ENCODE measurements around the gene GYG2. TPM values are rescaled to one million over a fixed set of nuclear protein-coding genes. Genes with fewer than 3 reads are reported as not detected.
"Not testable (repeated sequence)": the region's sequence is repeated elsewhere in the genome, so short reads cannot be mapped to it uniquely, and the experiment has no call there.

Gene GYG2
- total and polyA plus RNA-seq, 2 experiments from 2014 or later, result 17.6 to 63.8 TPM

DNA sequence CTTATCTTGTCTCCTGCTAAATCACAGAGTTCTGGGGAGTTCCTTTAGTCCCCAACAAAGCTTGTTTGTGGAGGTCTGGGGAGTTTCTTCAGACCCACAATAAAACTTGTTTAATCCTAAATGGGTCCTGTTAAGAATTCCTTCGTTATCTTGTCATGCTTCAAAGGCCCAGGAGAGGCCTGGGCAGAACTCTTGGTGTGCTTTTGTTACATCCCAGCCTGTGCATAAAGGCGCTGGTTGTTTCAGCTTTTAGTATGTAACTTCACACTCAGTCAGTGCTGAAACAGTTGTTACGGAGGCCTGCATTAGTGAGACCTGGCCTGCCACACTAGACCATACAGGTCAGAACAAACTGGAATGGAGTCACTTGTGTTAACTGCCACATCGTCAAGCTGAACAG lies 97.5 kb downstream of the GYG2 start:
- peaks cover 12% of the 10 kb centered on the region for H3K27me3 Mint-ChIP-seq (ENCODE audit: insufficient read depth, low read depth, poor library complexity)
- not testable (repeated sequence) for H3K4me2 ChIP-seq; H3K4me3 ChIP-seq; H3K27me3 ChIP-seq (ENCODE audit: insufficient read depth); H4K20me1 ChIP-seq (replicated peaks; ENCODE audit: insufficient read depth); H3K4me1 Mint-ChIP-seq; H3K9me2 ChIP-seq (ENCODE audit: insufficient read depth); H3K4me1 ChIP-seq (ENCODE audit: insufficient read depth); H3K9me3 Mint-ChIP-seq; H3K4me3 Mint-ChIP-seq; H3K36me3 ChIP-seq (ENCODE audit: insufficient read depth); H3K27ac ChIP-seq (ENCODE audit: low read depth); DNase-seq (ENCODE audit: low spot score); H2AFZ ChIP-seq; H3K79me2 ChIP-seq (replicated peaks; ENCODE audit: insufficient read depth); H3K27ac Mint-ChIP-seq; ATAC-seq; H3F3A ChIP-seq (replicated peaks; ENCODE audit: low read depth)
- peaks cover 11% of the 10 kb centered on the region for H3K36me3 Mint-ChIP-seq (ENCODE audit: low read depth)

DNA sequence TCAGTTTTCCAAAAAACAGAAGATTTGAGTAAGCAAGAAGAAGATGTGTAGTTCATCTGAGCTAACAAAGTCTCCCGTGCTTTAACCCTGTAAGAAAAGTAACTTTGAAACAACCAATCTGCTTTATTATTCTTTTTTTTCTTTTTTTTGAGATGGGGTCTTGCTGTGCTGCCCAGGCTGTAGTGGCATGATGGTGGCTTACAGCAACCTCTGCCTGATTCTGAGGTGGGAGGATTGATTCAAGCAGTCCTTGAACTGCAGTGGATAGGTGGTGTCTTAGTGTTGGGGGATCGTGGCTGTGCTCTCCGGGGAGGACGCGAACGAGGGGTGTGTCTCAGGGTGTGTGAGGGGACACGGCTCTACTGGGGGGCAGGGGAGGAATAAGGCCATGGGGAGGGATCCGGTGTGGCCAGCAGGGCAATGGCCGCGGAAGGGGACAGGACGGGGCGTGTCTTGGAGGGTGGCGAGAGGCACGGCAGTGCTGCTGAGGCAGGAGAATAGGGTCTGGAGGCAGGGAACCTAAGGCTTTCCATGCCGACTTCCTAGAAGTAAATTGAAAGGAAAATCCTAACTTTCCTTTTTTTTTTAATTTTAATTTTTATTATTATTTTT lies 98.0 kb downstream of the GYG2 start:
- no peaks in the 10 kb centered on the region for H3F3A ChIP-seq (replicated peaks; ENCODE audit: low read depth)
- H3K4me3 Mint-ChIP-seq, result no peak overlapping the region
- peaks cover 12% of the 10 kb centered on the region for H3K4me1 Mint-ChIP-seq
- no peak overlapping the region for H3K4me3 ChIP-seq
- no peaks in the 10 kb centered on the region for H3K79me2 ChIP-seq (replicated peaks; ENCODE audit: insufficient read depth)
- peaks cover 8% of the 10 kb centered on the region for H3K4me1 ChIP-seq (ENCODE audit: insufficient read depth)
- H3K4me2 ChIP-seq, result no peak overlapping the region
- H3K27me3 Mint-ChIP-seq (ENCODE audit: insufficient read depth, low read depth, poor library complexity), result peaks cover 14% of the 10 kb centered on the region
- H3K36me3 ChIP-seq (ENCODE audit: insufficient read depth), result no peaks in the 10 kb centered on the region
- H3K9me3 Mint-ChIP-seq, result peaks cover 6% of the 10 kb centered on the region; the same call in 2 of the 3 replicates
- no peak overlapping the region for H3K27ac ChIP-seq (ENCODE audit: low read depth)
- no peak overlapping the region for H3K27ac Mint-ChIP-seq
- no peak for DNase-seq (ENCODE audit: low spot score)
- no peaks in the 10 kb centered on the region for H4K20me1 ChIP-seq (replicated peaks; ENCODE audit: insufficient read depth)
- H2AFZ ChIP-seq, result no peak overlapping the region
- no peaks in the 10 kb centered on the region for H3K27me3 ChIP-seq (ENCODE audit: insufficient read depth)
- peaks cover 9% of the 10 kb centered on the region for H3K36me3 Mint-ChIP-seq (ENCODE audit: low read depth)
- ATAC-seq, result no peak
- no peaks in the 10 kb centered on the region for H3K9me2 ChIP-seq (ENCODE audit: insufficient read depth)
- no peak for TF ChIP-seq EZH2phosphoT487 (IDR thresholded peaks at IDR 0.05; ENCODE audit: unreplicated experiment)
- TF ChIP-seq CREB1 (CRISPR knock-in tag; IDR thresholded peaks at IDR 0.05; ENCODE audit: low read depth), result no peak
- no peak for TF ChIP-seq NANOG (IDR thresholded peaks at IDR 0.05; ENCODE audit: borderline replicate concordance)
- no peak for TF ChIP-seq ZNF114 (CRISPR knock-in tag; IDR thresholded peaks at IDR 0.05)
- no peak for TF ChIP-seq STAT1 (IDR thresholded peaks at IDR 0.05; ENCODE audit: unreplicated experiment)
- TF ChIP-seq, protein P1, sequence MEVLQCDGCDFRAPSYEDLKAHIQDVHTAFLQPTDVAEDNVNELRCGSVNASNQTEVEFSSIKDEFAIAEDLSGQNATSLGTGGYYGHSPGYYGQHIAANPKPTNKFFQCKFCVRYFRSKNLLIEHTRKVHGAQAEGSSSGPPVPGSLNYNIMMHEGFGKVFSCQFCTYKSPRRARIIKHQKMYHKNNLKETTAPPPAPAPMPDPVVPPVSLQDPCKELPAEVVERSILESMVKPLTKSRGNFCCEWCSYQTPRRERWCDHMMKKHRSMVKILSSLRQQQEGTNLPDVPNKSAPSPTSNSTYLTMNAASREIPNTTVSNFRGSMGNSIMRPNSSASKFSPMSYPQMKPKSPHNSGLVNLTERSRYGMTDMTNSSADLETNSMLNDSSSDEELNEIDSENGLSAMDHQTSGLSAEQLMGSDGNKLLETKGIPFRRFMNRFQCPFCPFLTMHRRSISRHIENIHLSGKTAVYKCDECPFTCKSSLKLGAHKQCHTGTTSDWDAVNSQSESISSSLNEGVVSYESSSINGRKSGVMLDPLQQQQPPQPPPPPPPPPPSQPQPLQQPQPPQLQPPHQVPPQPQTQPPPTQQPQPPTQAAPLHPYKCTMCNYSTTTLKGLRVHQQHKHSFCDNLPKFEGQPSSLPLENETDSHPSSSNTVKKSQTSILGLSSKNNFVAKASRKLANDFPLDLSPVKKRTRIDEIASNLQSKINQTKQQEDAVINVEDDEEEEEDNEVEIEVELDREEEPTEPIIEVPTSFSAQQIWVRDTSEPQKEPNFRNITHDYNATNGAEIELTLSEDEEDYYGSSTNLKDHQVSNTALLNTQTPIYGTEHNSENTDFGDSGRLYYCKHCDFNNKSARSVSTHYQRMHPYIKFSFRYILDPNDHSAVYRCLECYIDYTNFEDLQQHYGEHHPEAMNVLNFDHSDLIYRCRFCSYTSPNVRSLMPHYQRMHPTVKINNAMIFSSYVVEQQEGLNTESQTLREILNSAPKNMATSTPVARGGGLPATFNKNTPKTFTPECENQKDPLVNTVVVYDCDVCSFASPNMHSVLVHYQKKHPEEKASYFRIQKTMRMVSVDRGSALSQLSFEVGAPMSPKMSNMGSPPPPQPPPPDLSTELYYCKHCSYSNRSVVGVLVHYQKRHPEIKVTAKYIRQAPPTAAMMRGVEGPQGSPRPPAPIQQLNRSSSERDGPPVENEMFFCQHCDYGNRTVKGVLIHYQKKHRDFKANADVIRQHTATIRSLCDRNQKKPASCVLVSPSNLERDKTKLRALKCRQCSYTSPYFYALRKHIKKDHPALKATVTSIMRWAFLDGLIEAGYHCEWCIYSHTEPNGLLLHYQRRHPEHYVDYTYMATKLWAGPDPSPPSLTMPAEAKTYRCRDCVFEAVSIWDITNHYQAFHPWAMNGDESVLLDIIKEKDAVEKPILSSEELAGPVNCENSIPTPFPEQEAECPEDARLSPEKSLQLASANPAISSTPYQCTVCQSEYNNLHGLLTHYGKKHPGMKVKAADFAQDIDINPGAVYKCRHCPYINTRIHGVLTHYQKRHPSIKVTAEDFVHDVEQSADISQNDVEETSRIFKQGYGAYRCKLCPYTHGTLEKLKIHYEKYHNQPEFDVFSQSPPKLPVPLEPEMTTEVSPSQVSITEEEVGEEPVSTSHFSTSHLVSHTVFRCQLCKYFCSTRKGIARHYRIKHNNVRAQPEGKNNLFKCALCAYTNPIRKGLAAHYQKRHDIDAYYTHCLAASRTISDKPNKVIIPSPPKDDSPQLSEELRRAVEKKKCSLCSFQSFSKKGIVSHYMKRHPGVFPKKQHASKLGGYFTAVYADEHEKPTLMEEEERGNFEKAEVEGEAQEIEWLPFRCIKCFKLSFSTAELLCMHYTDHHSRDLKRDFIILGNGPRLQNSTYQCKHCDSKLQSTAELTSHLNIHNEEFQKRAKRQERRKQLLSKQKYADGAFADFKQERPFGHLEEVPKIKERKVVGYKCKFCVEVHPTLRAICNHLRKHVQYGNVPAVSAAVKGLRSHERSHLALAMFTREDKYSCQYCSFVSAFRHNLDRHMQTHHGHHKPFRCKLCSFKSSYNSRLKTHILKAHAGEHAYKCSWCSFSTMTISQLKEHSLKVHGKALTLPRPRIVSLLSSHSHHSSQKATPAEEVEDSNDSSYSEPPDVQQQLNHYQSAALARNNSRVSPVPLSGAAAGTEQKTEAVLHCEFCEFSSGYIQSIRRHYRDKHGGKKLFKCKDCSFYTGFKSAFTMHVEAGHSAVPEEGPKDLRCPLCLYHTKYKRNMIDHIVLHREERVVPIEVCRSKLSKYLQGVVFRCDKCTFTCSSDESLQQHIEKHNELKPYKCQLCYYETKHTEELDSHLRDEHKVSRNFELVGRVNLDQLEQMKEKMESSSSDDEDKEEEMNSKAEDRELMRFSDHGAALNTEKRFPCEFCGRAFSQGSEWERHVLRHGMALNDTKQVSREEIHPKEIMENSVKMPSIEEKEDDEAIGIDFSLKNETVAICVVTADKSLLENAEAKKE (CRISPR knock-in tag; IDR thresholded peaks at IDR 0.05), result no peak
- TF ChIP-seq, protein P2, sequence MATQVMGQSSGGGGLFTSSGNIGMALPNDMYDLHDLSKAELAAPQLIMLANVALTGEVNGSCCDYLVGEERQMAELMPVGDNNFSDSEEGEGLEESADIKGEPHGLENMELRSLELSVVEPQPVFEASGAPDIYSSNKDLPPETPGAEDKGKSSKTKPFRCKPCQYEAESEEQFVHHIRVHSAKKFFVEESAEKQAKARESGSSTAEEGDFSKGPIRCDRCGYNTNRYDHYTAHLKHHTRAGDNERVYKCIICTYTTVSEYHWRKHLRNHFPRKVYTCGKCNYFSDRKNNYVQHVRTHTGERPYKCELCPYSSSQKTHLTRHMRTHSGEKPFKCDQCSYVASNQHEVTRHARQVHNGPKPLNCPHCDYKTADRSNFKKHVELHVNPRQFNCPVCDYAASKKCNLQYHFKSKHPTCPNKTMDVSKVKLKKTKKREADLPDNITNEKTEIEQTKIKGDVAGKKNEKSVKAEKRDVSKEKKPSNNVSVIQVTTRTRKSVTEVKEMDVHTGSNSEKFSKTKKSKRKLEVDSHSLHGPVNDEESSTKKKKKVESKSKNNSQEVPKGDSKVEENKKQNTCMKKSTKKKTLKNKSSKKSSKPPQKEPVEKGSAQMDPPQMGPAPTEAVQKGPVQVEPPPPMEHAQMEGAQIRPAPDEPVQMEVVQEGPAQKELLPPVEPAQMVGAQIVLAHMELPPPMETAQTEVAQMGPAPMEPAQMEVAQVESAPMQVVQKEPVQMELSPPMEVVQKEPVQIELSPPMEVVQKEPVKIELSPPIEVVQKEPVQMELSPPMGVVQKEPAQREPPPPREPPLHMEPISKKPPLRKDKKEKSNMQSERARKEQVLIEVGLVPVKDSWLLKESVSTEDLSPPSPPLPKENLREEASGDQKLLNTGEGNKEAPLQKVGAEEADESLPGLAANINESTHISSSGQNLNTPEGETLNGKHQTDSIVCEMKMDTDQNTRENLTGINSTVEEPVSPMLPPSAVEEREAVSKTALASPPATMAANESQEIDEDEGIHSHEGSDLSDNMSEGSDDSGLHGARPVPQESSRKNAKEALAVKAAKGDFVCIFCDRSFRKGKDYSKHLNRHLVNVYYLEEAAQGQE (IDR thresholded peaks at IDR 0.05; ENCODE audit: unreplicated experiment), result no peak
- TF ChIP-seq JUNB (IDR thresholded peaks at IDR 0.05; ENCODE audit: unreplicated experiment), result no peak
- TF ChIP-seq, protein P3, sequence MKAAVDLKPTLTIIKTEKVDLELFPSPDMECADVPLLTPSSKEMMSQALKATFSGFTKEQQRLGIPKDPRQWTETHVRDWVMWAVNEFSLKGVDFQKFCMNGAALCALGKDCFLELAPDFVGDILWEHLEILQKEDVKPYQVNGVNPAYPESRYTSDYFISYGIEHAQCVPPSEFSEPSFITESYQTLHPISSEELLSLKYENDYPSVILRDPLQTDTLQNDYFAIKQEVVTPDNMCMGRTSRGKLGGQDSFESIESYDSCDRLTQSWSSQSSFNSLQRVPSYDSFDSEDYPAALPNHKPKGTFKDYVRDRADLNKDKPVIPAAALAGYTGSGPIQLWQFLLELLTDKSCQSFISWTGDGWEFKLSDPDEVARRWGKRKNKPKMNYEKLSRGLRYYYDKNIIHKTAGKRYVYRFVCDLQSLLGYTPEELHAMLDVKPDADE (IDR thresholded peaks at IDR 0.05), result no peak
- TF ChIP-seq ZNF331 (CRISPR knock-in tag; IDR thresholded peaks at IDR 0.05; ENCODE audit: low read depth), result no peak
- TF ChIP-seq EZH2 (IDR thresholded peaks at IDR 0.05; ENCODE audit: low read depth, unreplicated experiment), result no peak
